ENCODE data around the gene C17orf100.

Gene C17orf100

GRCh38 chr17:6677946-6678345 lies 26.4 kb downstream of the C17orf100 start:
- Histone ChIP-seq H3K4me3 (no peak overlapping the region), H4K20me1 (peaks cover 0 to 45% (median 24%) of the 10 kb centered on the region in 11 experiments; a peak in 17 of 22 replicates), H3K36me3 (no peaks in the 10 kb centered on the region), H3K27ac (no peak overlapping the region), H3K27me3 (peaks cover 49 to 88% (median 62%) of the 10 kb centered on the region in 11 experiments), H3K4me1 (peaks cover 12 to 56% (median 35%) of the 10 kb centered on the region in 10 experiments), H3K9me3 (replicated peaks in 1 of 11) (0 out of 22 replicates have a peak, but pooled peaks cover 0 to 7% (median 0%) of the 10 kb centered on the region in 11 experiments), H3K9ac (no peak overlapping the region), H3K4me2 (peak overlapping the region; percentile 52 to 82 (median 69))
- no peak for TF ChIP-seq Cebpa-rat (IDR thresholded peaks at IDR 0.05)

- H3K4me3 ChIP-seq, result no peak overlapping the region
- H3K27ac ChIP-seq, result no peak overlapping the region
- H3K4me1 ChIP-seq, result peaks cover 12 to 56% (median 35%) of the 10 kb centered on the region in 10 experiments
- TF ChIP-seq Cebpa-rat (IDR thresholded peaks at IDR 0.05), result no peak
- no peak overlapping the region for H3K9ac ChIP-seq
- peak overlapping the region in 7 of 11 experiments; percentile 49 to 72 (median 60); a peak in 9 of 22 replicates for H3K4me2 ChIP-seq
- no peaks in the 10 kb centered on the region for H3K36me3 ChIP-seq
- H3K27me3 ChIP-seq, result peaks cover 49 to 84% (median 61%) of the 10 kb centered on the region in 11 experiments
- peaks cover 0 to 44% (median 24%) of the 10 kb centered on the region in 11 experiments; a peak in 17 of 22 replicates for H4K20me1 ChIP-seq
- 0 out of 22 replicates have a peak, but pooled peaks cover 0 to 9% (median 0%) of the 10 kb centered on the region in 11 experiments for H3K9me3 ChIP-seq (replicated peaks in 1 of 11)
Measured at GRCh38 chr17:6679241-6679640, 27.7 kb downstream of the C17orf100 start.

- Histone ChIP-seq H4K20me1 (peaks cover 0 to 27% (median 21%) of the 10 kb centered on the region in 11 experiments; a peak in 17 of 22 replicates), H3K4me3 (no peak overlapping the region), H3K4me1 (peaks cover 12 to 48% (median 33%) of the 10 kb centered on the region in 10 experiments), H3K9ac (no peak overlapping the region), H3K27me3 (peaks cover 34 to 65% (median 44%) of the 10 kb centered on the region in 11 experiments), H3K9me3 (replicated peaks in 1 of 11) (0 out of 22 replicates have a peak, but pooled peaks cover 0 to 9% (median 0%) of the 10 kb centered on the region in 11 experiments), H3K27ac (no peak overlapping the region), H3K36me3 (no peaks in the 10 kb centered on the region), H3K4me2 (peak overlapping the region in 7 of 11 experiments; percentile 16 to 72 (median 35); a peak in 7 of 22 replicates)
- no peak for TF ChIP-seq Cebpa-rat (IDR thresholded peaks at IDR 0.05)
Measured at GRCh38 chr17:6681176-6681575, 29.6 kb downstream of the C17orf100 start.

- Histone ChIP-seq H3K9me3 (replicated peaks in 1 of 11) (0 out of 22 replicates have a peak, but pooled peaks cover 0 to 9% (median 0%) of the 10 kb centered on the region in 11 experiments), H3K36me3 (no peaks in the 10 kb centered on the region), H3K27me3 (peaks cover 29 to 63% (median 39%) of the 10 kb centered on the region in 11 experiments), H3K27ac (no peak overlapping the region), H3K4me1 (peaks cover 12 to 47% (median 32%) of the 10 kb centered on the region in 10 experiments), H3K4me3 (no peak overlapping the region), H3K9ac (no peak overlapping the region), H3K4me2 (peak overlapping the region in 5 of 11 experiments; percentile 25 to 72 (median 53); a peak in 6 of 22 replicates), H4K20me1 (peaks cover 0 to 22% (median 16%) of the 10 kb centered on the region in 11 experiments; a peak in 17 of 22 replicates)
- TF ChIP-seq Cebpa-rat (IDR thresholded peaks at IDR 0.05), result no peak
Measured at GRCh38 chr17:6681671-6682070, 30.1 kb downstream of the C17orf100 start.

GRCh38 chr17:6682339-6682738 lies 30.8 kb downstream of the C17orf100 start:
- Histone ChIP-seq H3K9me3 (replicated peaks in 1 of 11) (0 out of 22 replicates have a peak, but pooled peaks cover 0 to 9% (median 0%) of the 10 kb centered on the region in 11 experiments), H3K4me3 (no peak overlapping the region), H3K9ac (no peak overlapping the region), H3K36me3 (no peaks in the 10 kb centered on the region), H3K27ac (no peak overlapping the region), H3K4me1 (peaks cover 7 to 40% (median 25%) of the 10 kb centered on the region in 10 experiments), H3K4me2 (no peak overlapping the region), H4K20me1 (peaks cover 0 to 15% (median 10%) of the 10 kb centered on the region in 11 experiments; a peak in 17 of 22 replicates), H3K27me3 (peaks cover 22 to 56% (median 32%) of the 10 kb centered on the region in 11 experiments)
- TF ChIP-seq Cebpa-rat (IDR thresholded peaks at IDR 0.05), result no peak

GRCh38 chr17:6683081-6683684 lies 31.6 kb downstream of the C17orf100 start:
- Histone ChIP-seq H3K36me3 (no peaks in the 10 kb centered on the region), H3K9ac (no peak overlapping the region), H4K20me1 (peaks cover 0 to 7% (median 2%) of the 10 kb centered on the region in 11 experiments; a peak in 9 of 22 replicates), H3K4me2 (no peak overlapping the region), H3K27ac (no peak overlapping the region), H3K27me3 (peaks cover 13 to 48% (median 24%) of the 10 kb centered on the region in 11 experiments), H3K4me1 (peaks cover 0 to 32% (median 17%) of the 10 kb centered on the region in 10 experiments; a peak in 14 of 20 replicates), H3K4me3 (no peak overlapping the region), H3K9me3 (replicated peaks in 1 of 11) (0 out of 22 replicates have a peak, but pooled peaks cover 0 to 9% (median 0%) of the 10 kb centered on the region in 11 experiments)
- no peak for TF ChIP-seq Cebpa-rat (IDR thresholded peaks at IDR 0.05)

GRCh38 chr17:6683730-6684459 lies 32.3 kb downstream of the C17orf100 start:
- no peak overlapping the region for H3K4me2 ChIP-seq
- no peak overlapping the region for H3K4me3 ChIP-seq
- H3K9ac ChIP-seq, result no peak overlapping the region
- H3K36me3 ChIP-seq, result no peaks in the 10 kb centered on the region
- H4K20me1 ChIP-seq, result no peaks in the 10 kb centered on the region; a peak in 2 of 22 replicates
- no peak for TF ChIP-seq Cebpa-rat (IDR thresholded peaks at IDR 0.05)
- H3K27me3 ChIP-seq, result peaks cover 6 to 41% (median 17%) of the 10 kb centered on the region in 11 experiments
- peaks cover 0 to 29% (median 13%) of the 10 kb centered on the region in 10 experiments; a peak in 14 of 20 replicates for H3K4me1 ChIP-seq
- no peak overlapping the region for H3K27ac ChIP-seq
- H3K9me3 ChIP-seq (replicated peaks in 1 of 11), result 0 out of 22 replicates have a peak, but pooled peaks cover 0 to 9% (median 0%) of the 10 kb centered on the region in 11 experiments

- no peak overlapping the region for H3K4me2 ChIP-seq
- TF ChIP-seq Cebpa-rat (IDR thresholded peaks at IDR 0.05), result no peak
- H3K27me3 ChIP-seq, result peaks cover 1 to 35% (median 11%) of the 10 kb centered on the region in 11 experiments; a peak in 20 of 22 replicates
- 0 out of 22 replicates have a peak, but pooled peaks cover 0 to 9% (median 0%) of the 10 kb centered on the region in 11 experiments for H3K9me3 ChIP-seq (replicated peaks in 1 of 11)
- no peaks in the 10 kb centered on the region; a peak in 1 of 22 replicates for H4K20me1 ChIP-seq
- no peaks in the 10 kb centered on the region for H3K36me3 ChIP-seq
- H3K9ac ChIP-seq, result no peak overlapping the region
- H3K27ac ChIP-seq, result no peak overlapping the region
- H3K4me1 ChIP-seq, result peaks cover 0 to 24% (median 11%) of the 10 kb centered on the region in 10 experiments; a peak in 14 of 20 replicates
- no peak overlapping the region for H3K4me3 ChIP-seq
Measured at GRCh38 chr17:6684460-6684783, 32.9 kb downstream of the C17orf100 start.
